ENCODE results near the gene ZNF384. TPM values are rescaled to one million over a fixed set of nuclear protein-coding genes. Genes with fewer than 3 reads are reported as not detected.
A peak's percentile ranks its signal among the peaks of the same experiment; 100 is the strongest.
"Not testable (repeated sequence)": the region's sequence is repeated elsewhere in the genome, so short reads cannot be mapped to it uniquely, and the experiment has no call there.

Gene ZNF384
- total RNA-seq, 1 donor from 2014 or later = 15.1 TPM

DNA sequence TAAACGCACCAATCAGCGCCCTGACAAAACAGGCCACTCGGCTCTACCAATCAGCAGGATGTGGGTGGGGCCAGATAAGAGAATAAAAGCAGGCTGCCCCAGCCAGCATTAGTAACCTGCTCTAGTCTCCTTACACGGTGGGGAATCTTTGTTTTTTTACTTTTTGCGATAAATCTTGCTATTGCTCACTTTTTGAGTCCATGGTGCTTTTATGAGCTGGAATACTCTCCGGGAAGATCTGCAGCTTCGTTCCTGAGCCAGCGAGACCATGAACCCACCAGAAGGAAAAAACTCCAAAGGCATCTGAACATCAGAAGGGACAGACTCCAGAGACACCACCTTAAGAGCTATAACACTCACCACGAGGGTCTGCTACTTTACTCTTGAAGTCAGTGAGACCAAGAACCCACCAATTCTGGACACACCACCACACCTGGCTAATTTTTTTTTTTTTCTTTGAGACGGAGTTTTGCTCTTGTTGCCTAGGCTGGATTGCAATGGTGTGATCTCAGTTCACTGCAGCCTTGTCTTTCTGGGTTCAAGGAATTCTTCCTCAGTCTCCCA, 27.8 kb upstream of the ZNF384 start:
- intact Hi-C loops (cut with DNase I) = no loop called here
- Histone ChIP-seq H3K9me3 (no peaks in the 10 kb centered on the region), H3K4me1 (no peaks in the 10 kb centered on the region), H3K4me3 (no peak overlapping the region), H3K27ac (no peak overlapping the region), H3K27me3 (no peaks in the 10 kb centered on the region), H3K36me3 (no peaks in the 10 kb centered on the region)
- no peak for TF ChIP-seq CTCF (IDR thresholded peaks at IDR 0.05)
- no peak for DNase-seq (ENCODE audit: low spot score in 2 of 2)

DNA sequence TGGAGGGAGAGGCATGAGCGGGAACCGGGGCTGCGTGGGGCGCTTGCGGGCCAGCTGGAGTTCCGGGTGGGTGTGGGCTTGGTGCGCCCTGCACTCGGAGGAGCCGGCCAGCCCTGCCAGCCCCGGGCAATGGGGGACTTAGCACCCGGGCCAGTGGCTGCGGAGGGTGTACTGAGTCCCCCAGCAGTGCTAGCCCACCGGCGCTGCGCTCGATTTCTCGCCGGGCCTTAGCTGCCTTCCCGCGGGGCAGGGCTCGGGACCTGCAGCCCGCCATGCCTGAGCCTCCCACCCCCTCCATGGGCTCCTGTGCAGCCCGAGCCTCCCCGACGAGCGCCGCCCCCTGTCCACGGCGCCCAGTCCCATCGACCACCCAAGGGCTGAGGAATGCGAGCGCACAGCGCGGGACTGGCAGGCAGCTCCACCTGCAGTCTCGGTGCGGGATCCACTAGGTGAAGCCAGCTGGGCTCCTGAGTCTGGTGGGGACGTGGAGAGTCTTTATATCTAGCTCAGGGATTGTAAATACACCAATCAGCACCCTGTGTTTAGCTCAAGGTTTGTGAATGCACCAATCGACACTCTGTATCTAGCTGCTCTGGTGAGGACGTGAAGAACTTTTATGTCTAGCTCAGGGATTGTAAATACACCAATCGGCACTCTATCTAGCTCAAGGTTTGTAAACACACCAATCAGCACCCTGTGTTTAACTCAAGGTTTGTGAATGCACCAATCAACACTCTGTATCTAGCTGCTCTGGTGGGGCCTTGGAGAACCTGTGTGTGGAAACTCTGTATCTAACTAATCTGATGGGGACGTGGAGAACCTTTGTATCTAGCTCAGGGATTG, 27.1 kb upstream of the ZNF384 start:
- H3K27me3 ChIP-seq; H3K4me1 ChIP-seq; intact Hi-C loops (cut with DNase I); H3K4me3 ChIP-seq; H3K9me3 ChIP-seq; H3K36me3 ChIP-seq; DNase-seq (ENCODE audit: low spot score in 2 of 2); H3K27ac ChIP-seq: not testable (repeated sequence)

GRCh38 chr12:6708960-6709394, 19.8 kb upstream of the ZNF384 start:
- intact Hi-C loops (cut with DNase I) = no loop called here
- Histone ChIP-seq H3K4me1 (no peaks in the 10 kb centered on the region), H3K36me3 (no peaks in the 10 kb centered on the region), H3K4me3 (no peak overlapping the region), H3K9me3 (no peaks in the 10 kb centered on the region), H3K27ac (no peak overlapping the region), H3K27me3 (no peaks in the 10 kb centered on the region)
- no peak for TF ChIP-seq CTCF (IDR thresholded peaks at IDR 0.05)
- no peak for DNase-seq (ENCODE audit: low spot score in 2 of 2)

DNA sequence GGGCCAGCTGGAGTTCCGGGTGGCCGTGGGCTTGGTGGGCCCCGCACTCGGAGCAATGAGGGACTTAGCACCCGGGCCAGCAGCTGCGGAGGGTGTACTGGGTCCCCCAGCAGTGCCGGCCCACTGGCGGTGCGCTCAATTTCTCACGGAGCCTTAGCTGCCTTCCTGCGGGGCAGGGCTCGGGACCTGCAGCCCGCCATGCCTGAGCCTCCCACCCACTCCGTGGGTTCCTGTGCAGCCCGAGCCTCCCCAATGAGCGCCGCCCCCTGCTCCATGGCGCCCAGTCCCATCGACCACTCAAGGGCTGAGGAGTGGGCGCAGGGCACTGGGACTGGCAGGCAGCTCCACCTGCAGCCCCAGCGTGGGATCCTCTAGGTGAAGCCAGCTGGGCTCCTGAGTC, 19.2 kb upstream of the ZNF384 start:
- intact Hi-C loops (cut with DNase I); H3K27ac ChIP-seq: not testable (repeated sequence)

DNA sequence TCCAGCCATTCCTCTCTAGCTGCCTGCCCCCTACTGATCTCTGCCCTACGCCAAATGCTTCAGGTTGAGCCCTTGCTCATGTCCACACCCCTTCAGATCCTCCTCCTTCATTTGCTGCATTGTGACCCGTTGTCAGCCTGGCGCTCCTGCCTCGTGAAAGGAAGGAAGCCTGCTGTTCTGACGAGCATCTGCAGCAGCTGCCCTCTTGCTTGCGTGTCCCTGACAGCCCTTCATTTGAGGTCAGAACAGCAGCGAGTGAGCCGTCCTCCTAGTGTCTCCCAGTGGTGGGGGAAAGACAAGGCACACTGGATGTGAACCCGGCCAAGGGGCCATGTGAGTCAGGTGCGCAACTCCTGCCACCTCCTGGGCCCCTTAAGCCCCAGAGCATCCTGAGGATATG, 14.5 kb upstream of the ZNF384 start:
- intact Hi-C loops (cut with DNase I) = no loop called here

More for the DNA sequence above, 19.2 kb upstream of the ZNF384 start:
- not testable (repeated sequence) for DNase-seq (ENCODE audit: low spot score in 2 of 2); H3K36me3 ChIP-seq; H3K27me3 ChIP-seq; H3K9me3 ChIP-seq; H3K4me1 ChIP-seq; H3K4me3 ChIP-seq

DNA sequence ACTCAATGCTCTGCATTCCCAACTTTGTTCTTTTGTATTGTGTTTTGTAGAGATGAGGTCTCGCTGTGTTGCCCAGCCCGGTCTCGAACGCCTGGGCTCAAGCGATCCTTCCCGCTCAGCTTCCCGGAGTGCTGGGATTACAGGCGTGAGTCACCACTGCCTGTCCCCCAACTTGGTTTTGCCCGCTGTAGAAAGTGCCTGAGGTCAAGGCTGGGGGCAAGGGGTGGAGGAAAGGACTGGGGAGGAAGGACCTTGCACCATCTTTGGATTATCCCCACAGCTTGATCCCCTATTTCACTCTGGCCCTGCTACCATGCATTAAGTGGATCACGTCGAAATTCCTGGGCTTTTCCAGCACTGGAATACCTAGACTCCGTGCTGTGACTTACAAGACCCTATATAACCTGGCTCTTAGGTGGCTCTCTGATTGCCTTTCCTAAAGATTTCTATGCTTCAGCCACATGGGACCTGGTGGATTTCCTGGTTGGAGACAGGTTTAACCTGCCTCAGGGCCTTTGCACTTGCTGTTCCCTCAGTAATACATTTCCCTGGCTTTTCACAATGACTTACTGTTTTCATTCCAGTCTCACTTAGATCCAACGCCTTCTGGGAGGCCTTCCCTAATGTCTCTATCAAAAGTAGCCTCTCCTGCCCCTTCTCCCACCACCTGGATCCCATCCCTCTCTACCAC, 12.0 kb upstream of the ZNF384 start:
- intact Hi-C loops (cut with DNase I) = no loop called here
- no peak for DNase-seq (ENCODE audit: low spot score in 2 of 2)
- Histone ChIP-seq H3K4me3 (peak overlapping the region; percentile 72 to 89), H3K9me3 (no peaks in the 10 kb centered on the region), H3K27ac (no peak overlapping the region), H3K4me1 (peaks cover 0 to 8% of the 10 kb centered on the region in 2 donors), H3K36me3 (no peaks in the 10 kb centered on the region), H3K27me3 (no peaks in the 10 kb centered on the region)
- no peak for TF ChIP-seq CTCF (IDR thresholded peaks at IDR 0.05)

More for the DNA sequence above, 14.5 kb upstream of the ZNF384 start:
- Histone ChIP-seq H3K4me3 (no peak overlapping the region), H3K27ac (no peak overlapping the region), H3K36me3 (no peaks in the 10 kb centered on the region), H3K27me3 (no peaks in the 10 kb centered on the region), H3K4me1 (peaks cover 0 to 8% of the 10 kb centered on the region in 2 donors), H3K9me3 (no peaks in the 10 kb centered on the region)
- TF ChIP-seq CTCF (IDR thresholded peaks at IDR 0.05) = no peak
- no peak for DNase-seq (ENCODE audit: low spot score in 2 of 2)
